SKM-1 treated with dmso at 0.1 percent for 144 hours (cell line): ENCODE measurements around the gene SPATA13.

Experiments used
- DNase-seq: peaks from one replicate; lab custom pipeline; 2025; ENCODE audit not compliant: unreplicated experiment; lab: John Stamatoyannopoulos, UW

The SPATA13 gene

DNA sequence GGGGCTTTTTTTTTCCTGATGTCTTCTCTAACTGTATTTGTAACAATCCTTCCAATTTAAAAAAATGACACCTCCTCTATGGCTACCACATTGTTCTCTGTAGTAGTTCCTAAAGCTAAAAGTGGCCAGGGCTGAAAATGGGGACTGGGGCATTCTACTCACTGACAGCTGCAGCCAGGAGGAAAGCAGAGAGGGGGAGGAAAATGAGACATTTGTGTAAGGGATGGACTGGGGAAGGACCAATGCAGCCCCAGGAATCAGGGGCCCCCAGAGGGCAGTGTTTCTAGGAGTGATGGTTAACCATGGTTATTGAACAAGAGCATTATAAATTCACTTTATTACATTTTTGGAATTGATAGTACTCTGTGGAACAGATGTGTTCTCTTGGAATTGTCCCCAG lies 114.5 kb downstream of the SPATA13 start:
- DNase-seq = no peak

DNA sequence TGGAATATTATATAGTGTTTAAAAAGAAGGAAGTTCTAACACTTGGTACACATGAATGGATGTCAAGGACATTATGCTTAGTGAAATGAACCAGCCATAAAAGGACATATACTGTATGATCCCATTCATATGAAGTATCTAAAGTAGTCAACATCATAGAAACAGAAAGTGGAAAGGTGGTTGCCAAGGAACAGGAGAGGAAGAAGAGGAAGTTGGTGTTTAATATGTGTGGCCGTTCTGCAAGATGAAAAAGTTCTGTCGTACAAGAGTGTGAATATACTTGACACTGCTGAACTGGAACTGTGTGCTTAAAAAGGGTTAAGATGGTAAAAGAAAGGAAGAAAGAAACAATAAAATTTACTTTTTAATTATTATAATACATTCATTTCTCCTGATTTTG lies 115.8 kb downstream of the SPATA13 start:
- no peak for DNase-seq

DNA sequence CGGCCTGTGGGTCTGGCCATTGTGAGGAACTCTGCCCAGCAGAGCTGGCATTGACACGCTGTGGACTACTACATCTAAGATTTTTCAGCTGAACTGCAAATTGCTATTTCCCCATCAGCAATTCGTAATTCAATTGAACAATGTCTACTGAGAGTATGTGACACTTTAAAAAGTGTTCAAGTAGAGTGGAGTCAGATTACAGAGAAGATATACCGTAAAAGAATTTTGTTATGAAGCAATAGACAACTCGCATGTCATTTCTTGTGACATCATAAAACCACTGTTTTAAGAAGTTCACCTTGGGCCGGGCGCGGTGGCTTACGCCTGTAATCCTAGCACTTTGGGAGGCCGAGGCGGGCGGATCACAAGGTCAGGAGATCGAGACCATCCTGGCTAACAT lies 116.3 kb downstream of the SPATA13 start:
- no peak for DNase-seq

DNA sequence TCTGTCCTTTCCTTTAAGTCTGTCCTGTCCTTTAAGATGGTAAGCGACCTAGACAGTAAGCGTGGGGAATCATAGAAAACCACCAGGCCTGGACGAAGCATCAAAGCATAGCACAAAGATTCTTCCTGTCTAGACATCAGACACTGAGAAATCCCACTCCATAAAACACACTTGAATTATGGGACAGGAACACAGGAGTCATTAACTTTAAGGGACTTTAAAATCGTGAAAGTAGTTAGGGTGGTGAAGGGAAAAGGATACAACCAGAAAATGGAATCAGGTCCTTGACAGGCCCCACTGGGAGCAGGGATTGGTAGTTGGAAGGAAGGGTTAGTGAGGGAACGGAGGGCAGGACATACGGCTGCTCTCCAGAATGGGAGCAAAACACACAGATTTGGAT lies 117.2 kb downstream of the SPATA13 start:
- DNase-seq = no peak

DNA sequence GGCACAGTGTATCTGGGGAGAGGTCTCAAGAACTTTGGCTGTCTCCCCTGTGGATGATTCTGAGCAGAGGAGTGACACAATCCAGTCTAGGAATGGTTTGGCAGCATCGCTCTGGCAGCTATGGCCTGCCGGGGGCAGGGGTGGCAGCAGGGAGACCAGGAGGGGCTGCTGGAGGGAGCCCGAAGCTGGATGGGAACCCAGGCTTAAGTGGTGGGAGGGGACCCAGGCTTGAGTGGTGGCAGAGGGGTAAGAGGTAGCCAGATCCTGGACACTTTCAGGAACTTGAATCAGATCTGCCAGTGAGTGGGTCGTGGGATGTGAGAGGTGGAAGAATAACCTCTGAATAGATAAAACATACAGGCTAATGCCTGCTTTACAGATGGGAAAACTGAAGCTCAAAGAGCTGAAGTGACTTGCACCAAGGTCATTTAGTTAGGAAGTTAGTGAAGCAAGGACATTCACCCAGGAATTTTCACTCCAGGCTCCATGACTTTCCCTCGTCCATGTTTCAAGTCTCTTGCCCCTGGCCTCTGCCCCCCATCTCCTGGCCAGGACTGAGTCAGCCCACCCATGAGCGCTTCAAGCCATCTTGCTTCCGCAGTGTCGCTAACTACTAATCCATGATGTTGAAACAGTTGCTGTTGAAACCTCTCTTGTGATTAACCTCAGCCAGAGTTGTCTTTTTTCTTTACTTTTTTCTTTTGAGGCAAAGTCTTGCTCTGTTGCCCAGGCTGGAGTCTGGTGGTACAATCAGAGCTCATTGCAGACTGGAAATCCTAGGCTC lies 119.0 kb downstream of the SPATA13 start:
- DNase-seq = no peak

DNA sequence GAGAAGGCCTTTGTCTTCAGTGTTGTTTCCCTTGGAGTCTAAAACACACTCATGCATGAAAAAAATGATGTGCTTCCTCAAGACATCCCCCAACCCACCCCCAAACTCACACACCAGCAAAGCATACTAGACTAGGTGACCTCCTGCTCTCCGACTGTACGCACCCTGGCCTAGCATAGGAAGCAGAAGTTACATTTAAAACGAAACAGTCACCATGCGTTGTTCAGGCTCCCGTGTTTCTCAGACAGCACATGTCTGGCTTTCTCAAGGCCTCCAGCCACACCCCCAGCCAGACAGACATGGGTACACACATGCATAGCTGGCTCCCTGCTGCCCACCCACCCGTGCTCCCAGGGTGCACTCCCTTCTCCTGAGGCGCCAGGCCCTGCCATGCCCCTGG lies 120.2 kb downstream of the SPATA13 start:
- no peak for DNase-seq

DNA sequence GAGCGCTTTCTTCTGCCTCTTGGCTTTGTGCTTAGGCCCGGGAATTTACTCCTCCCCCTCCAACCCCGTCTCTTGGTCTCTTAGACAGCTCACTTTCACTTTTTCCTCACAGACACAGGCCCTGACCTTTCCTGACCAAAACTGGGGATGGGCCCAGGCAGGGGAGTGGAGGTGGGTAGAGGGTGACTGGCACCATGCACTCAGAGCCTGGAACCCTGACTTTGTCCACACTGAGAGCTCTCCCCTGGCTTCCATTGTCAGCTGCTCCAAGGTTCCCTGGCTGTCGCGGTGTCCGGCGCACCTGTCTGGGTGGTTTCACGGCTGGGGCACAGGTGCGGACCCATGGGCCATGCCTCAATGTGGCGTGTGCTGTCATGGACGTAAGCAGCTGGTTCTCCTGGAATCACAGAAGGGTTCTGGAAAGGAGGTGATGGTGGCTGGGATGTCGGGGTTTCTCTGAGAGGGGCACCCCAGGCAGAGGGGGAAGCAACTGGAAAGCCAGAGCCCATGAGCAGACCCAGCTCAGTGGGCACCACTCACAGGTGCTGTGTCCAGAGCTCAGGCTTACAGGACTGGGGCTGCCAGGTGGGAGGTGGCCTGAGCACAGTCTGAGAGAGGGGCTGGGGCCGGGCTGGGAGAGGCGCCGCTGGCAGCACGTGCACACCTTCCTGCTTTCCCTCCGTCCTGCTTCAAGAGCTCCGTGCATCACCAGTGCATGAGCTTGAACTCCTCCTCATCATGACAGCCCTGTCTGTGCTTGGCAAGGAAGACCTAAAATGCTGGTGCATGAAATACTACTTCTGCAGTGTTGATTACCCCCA lies 120.9 kb downstream of the SPATA13 start:
- no peak for DNase-seq

DNA sequence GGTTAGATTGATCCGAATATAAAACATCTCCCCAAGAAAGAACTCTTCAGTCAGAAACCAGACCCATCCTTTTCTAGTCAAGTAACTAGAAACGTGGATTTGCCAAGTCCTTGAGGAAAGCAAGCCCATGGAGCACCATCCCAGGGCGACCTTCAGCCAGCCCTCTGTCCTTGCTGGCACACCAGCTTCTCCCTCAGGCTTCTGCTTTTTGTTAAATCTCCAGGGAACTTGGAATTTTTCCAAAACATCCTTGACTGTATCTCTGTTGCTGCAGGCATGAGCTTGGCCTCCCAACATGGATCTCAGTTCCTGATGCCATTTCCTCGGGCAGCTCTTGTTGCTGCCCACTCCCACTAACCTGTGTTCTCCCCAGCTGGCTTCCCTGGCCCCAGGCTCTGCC lies 121.7 kb downstream of the SPATA13 start:
- DNase-seq = no peak

DNA sequence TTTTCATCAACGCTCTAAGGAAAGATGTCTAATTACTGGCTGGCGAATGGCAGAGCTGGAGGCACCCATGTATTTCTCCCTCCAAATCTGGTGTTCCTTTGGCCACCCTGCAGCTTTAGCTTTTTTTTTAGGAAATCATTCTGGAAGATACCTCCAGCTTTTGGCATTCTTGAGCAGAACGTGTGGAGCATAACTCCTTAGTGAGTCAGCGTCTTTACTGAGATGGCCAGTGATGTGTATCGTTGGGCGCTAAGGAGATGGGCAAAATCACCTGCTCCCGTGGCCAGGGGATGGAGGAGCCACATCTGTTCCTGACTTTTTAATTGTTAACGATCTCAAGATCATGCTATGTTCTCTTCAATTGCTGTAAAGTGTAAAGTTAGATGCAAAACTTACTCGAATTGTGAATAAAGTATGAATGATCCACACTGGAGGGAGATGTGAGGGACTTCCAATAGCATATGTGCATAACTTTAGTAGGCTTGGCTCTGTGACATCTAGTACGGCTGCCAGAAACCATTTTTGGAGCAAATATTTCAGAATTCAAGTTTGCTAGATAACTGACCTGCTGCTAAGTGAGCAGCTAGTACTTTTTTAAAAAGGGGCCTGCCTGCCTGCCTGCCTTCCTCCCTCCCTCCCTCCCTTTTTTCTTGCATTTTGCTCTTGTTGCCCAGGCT lies 124.5 kb downstream of the SPATA13 start:
- no peak for DNase-seq

DNA sequence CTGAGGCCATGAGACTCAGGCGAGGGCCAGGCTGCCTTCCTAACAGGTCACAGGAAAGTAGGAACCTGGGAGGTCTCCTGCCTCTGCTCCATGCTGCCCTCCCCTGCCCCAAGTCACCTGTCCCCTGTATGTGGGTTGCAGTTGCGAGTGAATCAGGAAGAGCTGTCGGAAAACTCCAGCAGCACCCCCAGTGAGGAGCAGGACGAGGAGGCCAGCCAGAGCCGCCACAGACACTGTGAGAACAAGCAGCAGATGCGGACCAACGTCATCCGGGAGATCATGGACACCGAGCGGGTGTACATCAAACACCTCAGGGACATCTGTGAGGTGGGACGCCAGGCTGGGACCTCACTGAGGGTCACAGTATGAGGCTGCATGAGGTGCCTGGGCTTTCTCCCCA lies 126.1 kb downstream of the SPATA13 start:
- no peak for DNase-seq

DNA sequence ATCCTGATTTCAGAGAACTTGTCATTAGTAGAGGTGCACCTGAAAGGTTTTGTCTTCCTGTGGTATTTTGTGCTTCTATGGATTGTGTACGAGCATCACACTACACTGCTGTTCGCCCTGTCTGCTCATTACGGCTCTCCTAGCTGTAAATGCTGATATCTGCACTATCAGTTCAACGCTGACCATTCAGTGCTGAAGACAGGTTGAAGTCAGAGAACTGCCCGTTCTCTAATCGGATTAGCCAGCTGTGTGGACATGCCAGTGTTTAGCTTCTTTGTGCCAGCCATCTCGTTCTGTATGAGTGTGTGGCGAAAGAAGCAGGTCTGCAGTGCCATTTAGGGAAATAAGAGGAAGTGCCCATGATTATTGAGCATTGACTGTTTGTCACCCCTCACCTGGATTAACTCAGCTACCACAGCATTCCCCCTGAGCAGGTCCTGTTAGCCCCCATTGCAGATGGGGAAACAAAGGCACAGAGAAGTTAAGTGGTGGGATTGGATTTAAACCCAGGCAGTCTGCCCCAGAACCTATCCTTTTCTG lies 127.3 kb downstream of the SPATA13 start:
- DNase-seq = no peak

DNA sequence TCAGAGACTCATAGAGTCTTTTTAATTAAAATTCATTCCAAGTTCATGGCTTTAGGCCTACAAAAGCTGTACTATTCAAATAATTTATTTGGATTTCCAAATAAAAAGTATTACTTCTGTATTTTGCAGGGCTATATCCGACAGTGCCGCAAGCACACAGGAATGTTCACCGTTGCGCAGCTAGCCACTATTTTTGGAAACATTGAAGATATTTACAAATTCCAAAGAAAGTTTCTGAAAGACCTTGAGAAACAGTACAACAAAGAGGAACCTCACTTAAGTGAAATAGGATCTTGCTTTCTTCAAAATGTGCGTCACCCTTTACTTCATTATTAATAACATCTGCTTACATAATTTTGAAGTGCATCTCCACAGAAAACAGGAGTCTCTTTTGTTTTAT lies 128.3 kb downstream of the SPATA13 start:
- DNase-seq = no peak

DNA sequence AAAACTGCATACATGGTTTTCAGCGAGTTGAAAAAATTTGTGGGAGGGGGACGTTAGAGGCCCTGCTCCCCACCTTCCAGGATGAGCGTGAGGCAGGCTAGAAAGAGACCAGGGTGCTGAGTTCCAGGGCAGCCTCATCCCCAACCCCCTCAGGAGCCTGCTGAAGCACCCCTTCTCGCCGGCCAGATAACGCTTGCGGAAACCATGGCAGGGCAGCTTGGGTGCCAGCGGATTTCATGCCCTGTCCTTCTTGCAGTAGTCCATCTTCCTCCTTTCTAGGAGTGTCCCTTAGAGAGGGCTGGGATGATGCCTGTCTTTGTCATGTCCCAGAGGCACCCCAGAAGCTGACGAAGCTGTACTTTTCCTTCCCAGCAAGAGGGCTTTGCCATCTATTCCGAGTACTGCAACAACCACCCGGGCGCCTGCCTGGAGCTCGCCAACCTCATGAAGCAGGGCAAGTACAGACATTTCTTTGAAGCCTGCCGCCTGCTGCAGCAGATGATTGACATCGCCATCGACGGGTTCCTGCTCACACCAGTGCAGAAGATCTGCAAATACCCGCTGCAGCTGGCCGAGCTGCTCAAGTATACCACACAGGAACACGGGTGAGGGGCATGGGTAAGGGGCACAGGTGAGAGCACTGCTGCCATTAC lies 129.9 kb downstream of the SPATA13 start:
- no peak for DNase-seq

DNA sequence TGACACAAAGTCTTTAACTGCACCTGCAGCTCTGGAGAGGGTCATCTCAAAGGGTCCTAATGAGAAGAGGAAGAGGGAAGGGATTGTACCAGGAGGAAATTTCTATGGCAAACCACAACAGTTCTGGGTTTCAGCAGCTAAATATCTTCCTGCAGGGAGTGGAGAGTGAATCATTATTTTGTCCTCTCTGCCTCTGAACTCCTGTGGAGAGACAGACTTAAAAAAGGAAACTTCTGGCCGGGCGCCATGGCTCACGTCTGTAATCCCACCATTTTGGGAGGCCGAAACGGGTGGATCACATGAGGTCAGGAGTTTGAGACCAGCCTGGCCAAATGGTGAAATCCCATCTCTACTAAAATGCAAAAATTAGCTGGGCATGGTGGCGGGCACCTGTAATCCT lies 132.0 kb downstream of the SPATA13 start:
- no peak for DNase-seq

DNA sequence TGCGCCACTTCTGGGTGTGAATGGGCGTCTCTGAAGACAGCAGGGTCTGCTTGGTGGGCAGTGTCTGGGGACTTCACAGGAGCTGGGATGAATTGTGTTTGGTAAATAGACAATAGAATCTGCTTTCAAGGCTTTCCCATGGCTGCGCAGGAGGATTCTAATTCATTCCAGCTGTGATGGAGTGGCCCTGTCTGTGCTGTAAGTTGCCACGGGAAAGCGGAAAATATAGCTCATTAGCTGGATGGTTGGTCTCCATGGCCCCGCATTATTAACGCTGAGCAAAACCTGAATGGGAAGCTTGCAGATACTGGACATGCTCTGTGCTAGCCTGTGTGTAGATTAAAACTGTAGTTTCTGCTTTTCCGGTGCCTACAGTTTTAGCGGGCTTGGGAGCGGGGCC lies 133.2 kb downstream of the SPATA13 start:
- DNase-seq = no peak

DNA sequence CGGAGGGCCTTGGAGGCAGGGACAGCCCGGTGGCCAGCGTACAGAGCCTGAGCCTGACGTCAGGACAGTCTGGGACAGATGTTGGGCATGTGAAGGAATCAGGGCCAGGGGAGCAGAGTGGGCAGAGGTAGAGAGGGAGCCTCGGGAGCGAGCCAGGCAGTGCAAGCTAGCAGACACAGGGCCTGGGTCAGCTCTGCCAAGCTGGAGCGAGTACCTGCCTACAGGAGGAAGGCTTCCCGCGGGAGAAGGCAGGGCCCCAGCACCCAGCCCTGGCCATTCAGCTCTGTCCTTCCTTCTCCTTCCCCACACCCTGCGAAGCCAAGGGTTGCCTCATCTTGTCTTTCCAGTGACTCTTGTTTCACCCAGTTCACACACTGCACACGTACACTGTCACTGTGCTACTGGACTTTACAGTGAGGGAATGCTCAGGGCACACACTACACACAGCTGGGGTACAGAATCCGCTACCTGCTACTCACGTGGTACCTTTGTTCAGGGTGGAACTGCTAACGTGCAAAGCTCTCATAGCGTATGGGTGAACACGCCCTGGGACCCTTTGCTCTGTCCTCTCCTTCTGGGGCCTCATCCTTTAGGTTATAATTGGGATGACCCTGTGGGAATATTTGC lies 139.1 kb downstream of the SPATA13 start:
- no peak for DNase-seq

DNA sequence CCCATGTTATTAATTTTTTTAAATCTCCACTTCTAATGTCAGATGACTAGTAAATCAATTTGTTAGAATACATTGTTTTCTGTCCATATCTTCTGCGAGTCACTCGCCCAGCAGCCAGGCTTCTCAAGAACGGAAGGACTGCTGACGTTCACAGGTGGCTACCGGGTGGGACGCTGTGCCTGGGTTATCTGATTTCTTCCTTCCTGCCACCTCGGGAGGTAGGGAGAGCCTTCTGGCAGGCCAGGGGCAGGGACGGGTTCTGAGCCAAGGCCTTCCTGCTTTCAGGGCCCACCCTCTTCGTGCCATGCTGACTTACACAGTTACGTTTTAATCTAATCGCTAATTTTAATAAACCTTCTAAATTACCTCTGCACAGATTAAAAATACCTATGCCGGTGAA lies 140.9 kb downstream of the SPATA13 start:
- no peak for DNase-seq

DNA sequence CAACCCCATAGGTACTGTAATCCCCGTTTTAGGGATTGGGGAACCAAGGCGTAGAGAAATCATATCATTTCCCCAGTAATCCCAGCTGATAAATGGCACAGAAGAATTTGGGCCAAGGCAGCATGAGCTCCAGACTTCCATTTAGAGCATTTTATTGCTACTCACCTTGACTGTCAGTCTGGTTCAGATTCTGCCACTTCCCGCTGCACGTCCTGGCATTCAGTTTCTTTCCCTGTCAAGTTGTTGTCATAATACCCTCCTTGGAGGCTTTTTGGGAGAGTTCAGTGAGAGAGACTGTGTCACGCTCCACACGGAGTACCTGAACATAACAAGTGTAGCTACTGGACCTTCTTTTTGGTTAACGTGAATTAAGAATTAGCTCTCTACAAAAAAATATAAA lies 141.4 kb downstream of the SPATA13 start:
- DNase-seq = no peak

DNA sequence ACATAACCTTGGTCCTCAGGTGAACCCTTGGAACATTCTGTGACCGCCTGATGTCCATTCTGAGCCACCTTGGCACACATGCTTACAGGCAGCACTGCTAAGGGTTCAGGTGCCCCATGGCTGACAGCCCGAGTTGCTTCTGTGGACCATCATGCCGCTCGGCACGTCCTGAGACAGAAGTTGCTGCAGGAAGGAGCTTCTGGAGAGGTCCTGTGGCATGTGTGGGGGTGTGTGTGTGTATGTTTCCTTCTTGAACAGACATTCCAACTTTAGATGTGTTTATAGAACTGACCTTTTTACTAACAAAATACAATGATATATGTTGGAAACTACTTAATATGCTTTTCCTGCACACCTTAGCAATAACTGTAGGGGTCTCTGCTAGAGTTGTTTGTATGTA lies 144.1 kb downstream of the SPATA13 start:
- no peak for DNase-seq

DNA sequence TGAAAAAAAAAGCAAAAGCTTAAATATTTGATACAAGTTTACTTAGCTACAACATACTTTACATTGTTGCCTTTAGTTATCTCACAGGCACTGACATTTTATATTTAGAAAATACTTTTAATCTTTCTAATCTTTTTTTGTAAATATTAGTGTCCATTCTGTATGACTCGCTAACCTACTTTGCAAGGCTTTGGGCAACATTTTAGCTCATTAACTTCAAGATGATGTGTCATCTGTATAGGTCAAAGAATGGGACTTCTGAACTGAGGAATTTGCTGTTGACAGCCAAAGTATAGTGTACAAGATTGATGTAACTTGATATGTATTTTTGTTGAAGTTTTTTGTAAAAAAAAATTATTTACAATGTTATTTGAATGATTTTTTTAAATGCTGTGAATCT lies 146.1 kb downstream of the SPATA13 start:
- DNase-seq = no peak
